Activated CD8-positive, alpha-beta memory T cell treated with anti-CD3 and anti-CD28 coated beads for 4 hours (primary cell): ENCODE measurements around the gene POLE2.
"Not testable (repeated sequence)": the region's sequence is repeated elsewhere in the genome, so short reads cannot be mapped to it uniquely, and the experiment has no call there.

Experiments used
- DNase-seq, 2 donors: peaks; one replicate each; pipeline ENCODE4 v3.0.0-alpha.2; 2020; ENCODE audit warnings: low read depth in 2 of 2

The POLE2 gene

GRCh38 chr14:49619273-49619672 is 68.7 kb downstream of the POLE2 start:
- not testable (repeated sequence) for DNase-seq

GRCh38 chr14:49617852-49618519 is 70.0 kb downstream of the POLE2 start:
- DNase-seq, result no peak

DNA sequence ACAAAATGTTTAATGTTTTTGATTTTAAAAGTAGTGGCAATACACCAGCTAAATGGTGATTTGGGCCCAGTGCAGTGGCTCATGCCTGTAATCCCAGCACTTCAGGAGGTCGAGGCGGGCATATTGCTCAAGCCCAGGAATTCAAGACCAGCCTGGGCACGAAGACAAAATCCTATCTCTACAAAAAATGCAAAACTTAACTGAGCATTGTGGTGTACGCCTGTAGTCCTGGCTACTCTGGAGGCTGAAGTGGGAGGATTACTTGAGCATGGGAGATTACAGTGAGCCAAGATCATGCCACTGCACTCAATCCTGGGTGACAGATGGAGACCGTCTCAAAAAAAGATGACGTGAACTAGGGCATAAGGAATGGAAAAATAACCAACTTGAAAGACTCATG is 72.2 kb downstream of the POLE2 start:
- no peak for DNase-seq

- no peak for DNase-seq
Observed at GRCh38 chr14:49614196-49614595, 73.8 kb downstream of the POLE2 start.

DNA sequence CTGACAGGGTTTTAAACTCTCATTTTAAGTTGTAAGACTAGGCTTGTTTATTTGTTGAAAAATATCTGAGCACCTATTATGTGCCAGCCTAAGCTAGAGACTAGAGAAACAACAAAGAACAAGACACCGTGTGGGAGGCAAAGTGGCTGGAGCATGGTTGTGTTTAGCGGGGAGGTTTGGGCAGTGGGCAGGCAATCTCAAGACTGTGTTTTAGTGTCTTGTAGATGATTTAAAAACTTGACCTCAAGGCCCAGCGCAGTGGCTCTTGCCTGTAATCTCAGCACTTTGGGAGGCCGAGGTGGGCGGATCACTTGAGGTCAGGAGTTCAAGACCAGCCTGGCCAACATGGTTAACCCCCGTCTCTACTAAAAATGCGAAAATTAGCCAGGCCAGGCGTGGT is 75.3 kb downstream of the POLE2 start:
- no peak for DNase-seq

- no peak for DNase-seq
Observed at GRCh38 chr14:49612251-49612650, 75.8 kb downstream of the POLE2 start.

GRCh38 chr14:49607583-49607982 is 80.4 kb downstream of the POLE2 start:
- no peak for DNase-seq

DNA sequence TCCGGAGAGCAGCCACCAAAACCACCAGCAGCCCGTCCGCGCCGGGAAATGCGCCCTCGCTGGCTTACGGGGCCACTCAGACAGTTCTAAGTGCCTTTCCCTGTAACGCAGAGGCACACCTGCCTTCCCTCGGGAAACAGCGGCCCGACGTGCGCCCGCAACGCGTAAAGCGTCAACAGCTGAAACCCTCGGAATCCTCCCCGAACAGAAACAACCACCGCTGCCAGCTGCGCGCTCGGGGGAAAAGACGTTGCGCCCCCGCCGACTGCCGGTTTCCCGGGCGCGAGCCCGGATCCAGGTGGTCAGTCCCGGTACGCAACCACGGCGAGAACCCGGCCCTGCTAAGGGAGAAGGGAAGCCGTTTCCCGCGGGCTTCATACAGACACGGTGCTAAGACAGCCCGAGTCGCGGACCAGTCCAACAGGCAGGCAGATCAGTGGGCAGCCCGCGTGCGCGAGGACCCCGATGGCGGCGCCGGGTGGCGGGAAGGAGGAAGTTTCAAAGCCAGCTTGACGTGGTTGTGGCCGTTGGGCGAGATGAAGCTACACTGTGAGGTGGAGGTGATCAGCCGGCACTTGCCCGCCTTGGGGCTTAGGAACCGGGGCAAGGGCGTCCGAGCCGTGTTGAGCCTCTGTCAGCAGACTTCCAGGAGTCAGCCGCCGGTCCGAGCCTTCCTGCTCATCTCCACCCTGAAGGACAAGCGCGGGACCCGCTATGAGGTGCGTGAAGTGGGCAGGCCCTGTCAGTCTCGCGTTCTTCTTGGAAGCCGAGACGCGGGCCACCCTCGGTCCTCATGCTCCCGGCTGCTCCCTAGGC is 89.3 kb downstream of the POLE2 start, which contains the start of gene LRR1:
LRR1 (plus strand) TSS at position 456 of the 816 bp plus-strand sequence; CDS start at position 537, 81 bp downstream.
- peak; percentile 63 to 71 for DNase-seq

DNA sequence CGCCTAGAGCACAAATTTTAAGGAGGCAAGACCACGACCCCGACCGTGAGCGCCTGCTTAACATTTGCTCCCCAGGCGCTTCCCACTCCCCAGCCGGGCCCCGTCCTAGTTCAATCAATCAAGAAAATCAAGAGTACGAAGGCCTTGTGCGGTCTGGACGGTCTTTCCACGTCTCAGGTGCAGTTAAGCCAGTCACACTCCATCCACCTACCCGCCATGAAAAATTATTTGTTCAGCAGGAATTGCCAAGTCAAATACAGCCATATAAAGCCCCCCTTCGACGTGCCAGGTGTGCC is 89.9 kb downstream of the POLE2 start:
- DNase-seq, result no peak

GRCh38 chr14:49594347-49595091 is 93.5 kb downstream of the POLE2 start:
- no peak for DNase-seq
